Measurements from ENCODE around the gene EPHB1.

- no peak for TF ChIP-seq POLR2AphosphoS5 (IDR thresholded peaks at IDR 0.05; ENCODE audit: low read depth)
- TF ChIP-seq REST (IDR thresholded peaks at IDR 0.05; ENCODE audit: insufficient replicate concordance, low read depth): no peak
- TF ChIP-seq, protein P1, sequence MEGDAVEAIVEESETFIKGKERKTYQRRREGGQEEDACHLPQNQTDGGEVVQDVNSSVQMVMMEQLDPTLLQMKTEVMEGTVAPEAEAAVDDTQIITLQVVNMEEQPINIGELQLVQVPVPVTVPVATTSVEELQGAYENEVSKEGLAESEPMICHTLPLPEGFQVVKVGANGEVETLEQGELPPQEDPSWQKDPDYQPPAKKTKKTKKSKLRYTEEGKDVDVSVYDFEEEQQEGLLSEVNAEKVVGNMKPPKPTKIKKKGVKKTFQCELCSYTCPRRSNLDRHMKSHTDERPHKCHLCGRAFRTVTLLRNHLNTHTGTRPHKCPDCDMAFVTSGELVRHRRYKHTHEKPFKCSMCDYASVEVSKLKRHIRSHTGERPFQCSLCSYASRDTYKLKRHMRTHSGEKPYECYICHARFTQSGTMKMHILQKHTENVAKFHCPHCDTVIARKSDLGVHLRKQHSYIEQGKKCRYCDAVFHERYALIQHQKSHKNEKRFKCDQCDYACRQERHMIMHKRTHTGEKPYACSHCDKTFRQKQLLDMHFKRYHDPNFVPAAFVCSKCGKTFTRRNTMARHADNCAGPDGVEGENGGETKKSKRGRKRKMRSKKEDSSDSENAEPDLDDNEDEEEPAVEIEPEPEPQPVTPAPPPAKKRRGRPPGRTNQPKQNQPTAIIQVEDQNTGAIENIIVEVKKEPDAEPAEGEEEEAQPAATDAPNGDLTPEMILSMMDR (IDR thresholded peaks at IDR 0.05; ENCODE audit: insufficient read depth, low read length): no peak
Measured at GRCh38 chr3:135118792-135119191, 323.7 kb downstream of the EPHB1 start.
